GM12891 (cell line): ENCODE measurements around the gene TSPY4.
"Not testable (repeated sequence)": the region's sequence is repeated elsewhere in the genome, so short reads cannot be mapped to it uniquely, and the experiment has no call there.

ENCODE experiments used
- POLR2A ChIP-seq: IDR thresholded peaks from 2 replicates; pipeline ENCODE4 v1.6.1; 2011; ENCODE audit warnings: low read depth, low read length, control low read depth
- POLR2AphosphoS5 ChIP-seq: IDR thresholded peaks from 2 replicates; pipeline ENCODE4 v1.6.1; 2011; ENCODE audit warnings: low read depth, low read length, control low read depth
- SPI1 ChIP-seq: IDR thresholded peaks from 2 replicates; pipeline ENCODE4 v1.6.1; 2011; ENCODE audit warnings: low read depth, low read length, control low read depth

DNA sequence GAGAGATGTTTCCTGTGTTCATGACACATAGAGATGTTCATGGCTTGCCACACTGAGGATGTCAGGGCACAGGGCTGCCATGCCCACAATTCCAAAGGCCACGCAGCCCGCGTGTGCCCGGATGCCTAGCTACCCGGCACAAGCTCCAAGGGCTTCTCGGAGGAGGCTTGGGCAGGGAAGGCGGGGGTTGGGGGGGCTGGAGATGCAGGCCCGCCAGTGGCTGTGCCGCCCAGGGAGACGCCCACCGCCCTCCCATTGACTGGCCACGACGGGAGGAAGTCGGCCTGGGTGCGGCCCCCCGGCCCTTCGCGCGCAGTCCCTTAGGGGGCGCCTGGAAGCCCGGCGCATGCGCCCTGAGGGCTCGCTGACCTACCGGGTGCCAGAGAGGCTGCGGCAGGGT lies at the start of gene TSPY4:
- not testable (repeated sequence) for TF ChIP-seq POLR2A, POLR2AphosphoS5, SPI1
